HepG2 (cell line): ENCODE results near the gene PPP1R1B. TPM values are rescaled to one million over a fixed set of nuclear protein-coding genes. Genes with fewer than 3 reads are reported as not detected.

ENCODE experiments used
- ATAC-seq: fragments of 200-7000 bp; cut with Tn5 transposase; 3 replicates; pipeline ENCODE4 v1.9.1; 2020; ENCODE audit warnings: mild to moderate bottlenecking, moderate library complexity
- BruUV-seq: library from RNA; stranded (reverse); fragments of 400-500 nt; replicated peaks from 2 replicates; lab custom pipeline; 2021; lab: Mats Ljungman, UMichigan
- CTCF ChIA-PET: fragments of 300-600 bp; formaldehyde crosslinking; extraction: SDS; loops from one replicate; lab custom pipeline; 2021; ENCODE audit warnings: low total read pairs, inconsistent platforms, low intra/inter-chr PET ratio; lab: Yijun Ruan, JAX
- POLR2A ChIA-PET: fragments of 350-600 bp; sonication (Branson Sonifier 250); formaldehyde crosslinking; loops from one replicate; lab custom pipeline; 2020; ENCODE audit warnings: antibody characterized with exemption, inconsistent platforms; lab: Yijun Ruan, JAX
- DNase-seq: peaks from one replicate; pipeline ENCODE4 v3.0.0-alpha.2; 2015; ENCODE audit warnings: low spot score
- FAIRE-seq: peaks from 3 replicates; lab custom pipeline; 2011; peaks lifted over from hg19 to GRCh38; lab: Jason Lieb, UNC
- H2AFZ ChIP-seq: one replicate; pipeline ENCODE4 v1.6.1; 2011; ENCODE audit warnings: low read length, inconsistent platforms
- H3K27ac ChIP-seq: fragments of 300-600 bp; 3 replicates; pipeline ENCODE4 v1.8.0; 2011; ENCODE audit warnings: mixed run types, mild to moderate bottlenecking, mixed read lengths, low read length, inconsistent platforms; ENCODE audit not compliant: insufficient read depth; ENCODE audit errors: extremely low read length
- H3K27me3 ChIP-seq, 2 experiments: fragments of 200-600 bp in 1 of 2; 2 replicates in 1 of 2; 3 replicates in 1 of 2; pipeline versions ENCODE4 v1.6.0 to v1.8.0; 2011; ENCODE audit warnings: low read length in 2 of 2, mild to moderate bottlenecking in 2 of 2, moderate library complexity in 2 of 2, inconsistent platforms in 1 of 2; ENCODE audit not compliant: insufficient read depth in 2 of 2, control insufficient read depth in 1 of 2
- H3K36me3 ChIP-seq, 2 experiments: fragments of 200-600 bp in 1 of 2; replicated peaks in 1 of 2; 2 replicates in 1 of 2; 3 replicates in 1 of 2; pipeline versions ENCODE4 v1.5.1 to v1.8.0; 2011; ENCODE audit warnings: low read length in 2 of 2, inconsistent platforms in 1 of 2; ENCODE audit not compliant: insufficient read depth in 2 of 2, control insufficient read depth in 1 of 2
- H3K4me1 ChIP-seq: 2 replicates; pipeline ENCODE4 v1.5.1; 2012; ENCODE audit warnings: low read length, inconsistent platforms; ENCODE audit not compliant: insufficient read depth
- H3K4me2 ChIP-seq: 2 replicates; pipeline ENCODE4 v1.6.0; 2011; ENCODE audit warnings: low read depth, low read length, inconsistent platforms
- H3K4me3 ChIP-seq, 3 experiments: fragments of 200-600 bp in 1 of 3; sonication (generic), shearing (Covaris generic) in 1 of 3; replicated peaks in 1 of 3; 2 replicates each; pipeline ENCODE4 v1.5.1; 2011 to 2016; ENCODE audit warnings: low read length in 3 of 3, inconsistent platforms in 2 of 3, low read depth in 2 of 3, mild to moderate bottlenecking in 2 of 3, control low read depth in 1 of 3, mixed read lengths in 1 of 3; ENCODE audit not compliant: insufficient read depth in 1 of 3
- H3K79me2 ChIP-seq: one replicate; pipeline ENCODE4 v1.6.1; 2011; ENCODE audit warnings: low read length, inconsistent platforms; ENCODE audit not compliant: insufficient read depth
- H3K9ac ChIP-seq: 2 replicates; pipeline ENCODE4 v1.6.0; 2011; ENCODE audit warnings: mild to moderate bottlenecking, low read depth, low read length, inconsistent platforms; ENCODE audit not compliant: insufficient read depth
- H3K9me3 ChIP-seq: 2 replicates; pipeline ENCODE4 v1.5.1; 2012; ENCODE audit warnings: mild to moderate bottlenecking, low read length
- H4K20me1 ChIP-seq: 2 replicates; pipeline ENCODE4 v1.6.0; 2011; ENCODE audit warnings: inconsistent platforms, mild to moderate bottlenecking, low read length, moderate library complexity; ENCODE audit not compliant: insufficient read depth
- AGO2 ChIP-seq: fragments of 200-400 bp; formaldehyde crosslinking; optimal IDR thresholded peaks from 2 replicates; pipeline ENCODE3; 2017; ENCODE audit warnings: mild to moderate bottlenecking, low read depth, low read length, moderate library complexity
- ETV5 ChIP-seq: IDR thresholded peaks from 2 replicates; pipeline ENCODE4 v1.6.1; 2018; ENCODE audit warnings: missing biosample characterization, missing genetic modification reagents, inconsistent platforms, borderline replicate concordance
- KAT8 ChIP-seq: IDR thresholded peaks from 2 replicates; pipeline ENCODE4 v1.6.1; 2016; ENCODE audit warnings: missing genetic modification reagents, missing compliant biosample characterization
- SAP130 ChIP-seq: IDR thresholded peaks from 2 replicates; pipeline ENCODE4 v1.6.1; 2016; ENCODE audit warnings: low read depth
- SETDB1 ChIP-seq: sonication (generic); formaldehyde crosslinking; IDR thresholded peaks from 2 replicates; pipeline ENCODE4 v1.5.1; 2020; ENCODE audit warnings: missing genetic modification reagents, mild to moderate bottlenecking, borderline replicate concordance
- ZNF629 ChIP-seq: sonication (generic); formaldehyde crosslinking; conservative IDR thresholded peaks from 2 replicates; pipeline ENCODE4 v1.5.0; 2020; ENCODE audit warnings: missing genetic modification reagents
- ZNF703 ChIP-seq: sonication (generic); formaldehyde crosslinking; IDR thresholded peaks from 2 replicates; pipeline ENCODE4 v1.5.1; 2020; ENCODE audit warnings: missing genetic modification reagents, mild to moderate bottlenecking, moderate library complexity, borderline replicate concordance
- WGBS: methylation state at CpG from one replicate; pipeline ENCODE4 v1.1.6; 2017; ENCODE audit warnings: low lambda C conversion rate; 5-methylcytosine and 5-hydroxymethylcytosine counted together
- in situ Hi-C: cut with HindIII; loops from 2 replicates; pipeline ENCODE4 v1.10.0; 2017; ENCODE audit warnings: low pct_unique_long_range_greater_than_20kb; ENCODE audit not compliant: extremely low pct_ligation_motif_present
- intact Hi-C: fragments of 100-400 bp; cut with micrococcal nuclease; formaldehyde crosslinking; loops from one replicate; pipeline ENCODE4 v1.10.0; 2022; ENCODE audit not compliant: unreplicated experiment
- polyA plus RNA-seq, 8 experiments: library from polyadenylated mRNA; depleted of rRNA in 3 of 8; stranded (reverse) in 7 of 8; unstranded in 1 of 8; fragments of >200 nt; fragmentation: Illumina TruSeq in 4 of 8; extraction: Trizol in 4 of 8; gene quantifications; 2 replicates each; pipeline versions ENCODE4 v1.2.1 to v1.2.3, GENCODE V29; 2011 to 2016; ENCODE audit warnings: low read depth in 4 of 8, missing spikeins in 1 of 8, mixed read lengths in 1 of 8; ENCODE audit not compliant: insufficient read depth in 1 of 8
- total RNA-seq, 5 experiments: library from RNA; depleted of rRNA; stranded (reverse); fragments of >200 nt; fragmentation: Illumina TruSeq; extraction: Trizol; gene quantifications; 2 replicates each; pipeline ENCODE4 v1.2.3, GENCODE V29; 2016; ENCODE audit warnings: low read depth in 1 of 5

The PPP1R1B gene
- total and polyA plus RNA-seq, 2 of the 13 experiments (the other 11 are each of a cell fraction or from before 2014, with no cell fraction given) = 0.08 TPM; not detected in 1

DNA sequence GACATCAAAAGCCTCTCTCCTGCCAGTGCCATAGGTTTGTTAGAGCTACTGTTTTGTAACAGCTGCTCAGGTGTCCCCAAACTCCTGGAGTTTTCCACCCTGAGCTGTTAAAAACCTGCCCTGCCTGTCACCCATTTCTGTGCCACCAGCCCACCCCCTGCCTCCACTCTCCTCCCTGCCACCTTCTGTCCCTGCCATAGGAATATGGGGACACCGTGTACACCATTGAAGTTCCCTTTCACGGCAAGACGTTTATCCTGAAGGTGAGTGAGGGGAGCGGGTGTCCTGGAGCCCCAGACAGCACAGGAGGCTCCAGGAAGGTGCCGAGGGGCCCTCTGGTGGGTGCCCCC, 33.2 kb downstream of the PPP1R1B start (continued):
- TF ChIP-seq SAP130 (CRISPR knock-in tag) = no peak
- TF ChIP-seq KAT8 (CRISPR knock-in tag) = no peak
- TF ChIP-seq SETDB1 = no peak
- no peak for TF ChIP-seq ZNF703

DNA sequence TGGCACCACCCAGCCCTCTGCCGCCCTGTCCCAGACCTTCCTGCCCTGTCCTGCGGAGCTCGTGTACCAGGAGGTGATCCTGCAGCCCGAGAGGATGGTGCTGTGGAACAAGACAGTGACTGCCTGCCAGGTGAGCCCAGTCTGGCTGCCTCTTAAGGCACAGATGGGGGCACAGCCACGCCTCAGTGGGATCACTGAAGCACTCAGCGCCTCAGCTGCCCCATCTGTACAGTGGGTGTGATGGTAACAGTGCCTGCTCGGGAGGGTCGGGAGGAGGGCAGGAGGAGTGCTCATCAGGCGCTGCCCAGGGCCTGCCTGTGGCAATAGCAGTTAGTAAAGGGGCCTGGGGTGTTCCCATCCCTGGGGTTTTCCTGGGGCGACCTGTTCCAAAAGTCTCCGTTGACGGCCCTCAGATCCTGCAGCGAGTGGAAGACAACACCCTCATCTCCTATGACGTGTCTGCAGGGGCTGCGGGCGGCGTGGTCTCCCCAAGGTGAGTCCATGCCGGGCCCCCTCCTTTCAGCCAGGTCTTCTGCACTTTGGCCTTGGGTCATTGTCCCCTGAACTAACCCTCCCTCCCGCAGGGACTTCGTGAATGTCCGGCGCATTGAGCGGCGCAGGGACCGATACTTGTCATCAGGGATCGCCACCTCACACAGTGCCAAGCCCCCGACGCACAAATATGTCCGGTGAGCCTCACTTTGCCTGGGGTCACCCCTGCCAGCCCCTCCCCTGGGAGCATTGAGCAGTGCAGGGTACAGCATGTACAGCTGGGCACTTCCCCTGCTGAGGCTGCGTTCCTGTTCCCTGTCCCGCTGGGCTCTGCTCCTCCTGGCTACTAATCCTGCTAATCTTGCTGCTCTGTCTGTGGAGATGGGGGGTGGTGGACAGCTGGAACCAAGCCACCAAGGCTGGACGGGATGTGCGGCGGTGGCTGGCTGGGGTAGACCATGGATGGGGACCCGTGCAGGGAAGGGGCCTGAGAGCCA, 33.9 kb downstream of the PPP1R1B start:
- H3K4me1 ChIP-seq = peaks cover 28% of the 10 kb centered on the region
- POLR2A ChIA-PET = no interaction called here
- ATAC-seq = no peak
- peak; percentile 12 for TF ChIP-seq AGO2
- peak; percentile 48 for TF ChIP-seq ZNF629 (CRISPR knock-in tag)
- no peak for TF ChIP-seq ETV5
- TF ChIP-seq, all 625 proteins: peak for 2
- H3K4me3 ChIP-seq = no peak overlapping the region
- in situ Hi-C loops (no loop called here), intact Hi-C loops (no loop called here)
- no peak overlapping the region for H3K9ac ChIP-seq
- CTCF ChIA-PET = no interaction called here
- no peak overlapping the region for H2AFZ ChIP-seq
- no TSS peak for BruUV-seq
- H3K27ac ChIP-seq = no peak overlapping the region
- FAIRE-seq = no peak
- H3K27me3 ChIP-seq = peaks cover 0 to 2% of the 10 kb centered on the region in 2 experiments; a peak in 2 of 5 replicates
- H4K20me1 ChIP-seq = no peaks in the 10 kb centered on the region
- H3K36me3 ChIP-seq = peaks cover 22 to 26% of the 10 kb centered on the region in 2 experiments; a peak in 4 of 5 replicates
- no peak for DNase-seq
- WGBS = 92% methylated on average over 29 of the region's 35 CpGs
- no peaks in the 10 kb centered on the region for H3K79me2 ChIP-seq
- H3K4me2 ChIP-seq = no peak overlapping the region
- H3K9me3 ChIP-seq = no peaks in the 10 kb centered on the region
